ELF-1 (cell line): ENCODE measurements around the gene GPAM.
"Not testable (repeated sequence)": the region's sequence is repeated elsewhere in the genome, so short reads cannot be mapped to it uniquely, and the experiment has no call there.

Experiments
- DNase-seq: peaks from one replicate; pipeline ENCODE4 v3.0.0-alpha.2; 2016; ENCODE audit warnings: low read depth, low spot score

GPAM gene, protein sequence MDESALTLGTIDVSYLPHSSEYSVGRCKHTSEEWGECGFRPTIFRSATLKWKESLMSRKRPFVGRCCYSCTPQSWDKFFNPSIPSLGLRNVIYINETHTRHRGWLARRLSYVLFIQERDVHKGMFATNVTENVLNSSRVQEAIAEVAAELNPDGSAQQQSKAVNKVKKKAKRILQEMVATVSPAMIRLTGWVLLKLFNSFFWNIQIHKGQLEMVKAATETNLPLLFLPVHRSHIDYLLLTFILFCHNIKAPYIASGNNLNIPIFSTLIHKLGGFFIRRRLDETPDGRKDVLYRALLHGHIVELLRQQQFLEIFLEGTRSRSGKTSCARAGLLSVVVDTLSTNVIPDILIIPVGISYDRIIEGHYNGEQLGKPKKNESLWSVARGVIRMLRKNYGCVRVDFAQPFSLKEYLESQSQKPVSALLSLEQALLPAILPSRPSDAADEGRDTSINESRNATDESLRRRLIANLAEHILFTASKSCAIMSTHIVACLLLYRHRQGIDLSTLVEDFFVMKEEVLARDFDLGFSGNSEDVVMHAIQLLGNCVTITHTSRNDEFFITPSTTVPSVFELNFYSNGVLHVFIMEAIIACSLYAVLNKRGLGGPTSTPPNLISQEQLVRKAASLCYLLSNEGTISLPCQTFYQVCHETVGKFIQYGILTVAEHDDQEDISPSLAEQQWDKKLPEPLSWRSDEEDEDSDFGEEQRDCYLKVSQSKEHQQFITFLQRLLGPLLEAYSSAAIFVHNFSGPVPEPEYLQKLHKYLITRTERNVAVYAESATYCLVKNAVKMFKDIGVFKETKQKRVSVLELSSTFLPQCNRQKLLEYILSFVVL

DNA sequence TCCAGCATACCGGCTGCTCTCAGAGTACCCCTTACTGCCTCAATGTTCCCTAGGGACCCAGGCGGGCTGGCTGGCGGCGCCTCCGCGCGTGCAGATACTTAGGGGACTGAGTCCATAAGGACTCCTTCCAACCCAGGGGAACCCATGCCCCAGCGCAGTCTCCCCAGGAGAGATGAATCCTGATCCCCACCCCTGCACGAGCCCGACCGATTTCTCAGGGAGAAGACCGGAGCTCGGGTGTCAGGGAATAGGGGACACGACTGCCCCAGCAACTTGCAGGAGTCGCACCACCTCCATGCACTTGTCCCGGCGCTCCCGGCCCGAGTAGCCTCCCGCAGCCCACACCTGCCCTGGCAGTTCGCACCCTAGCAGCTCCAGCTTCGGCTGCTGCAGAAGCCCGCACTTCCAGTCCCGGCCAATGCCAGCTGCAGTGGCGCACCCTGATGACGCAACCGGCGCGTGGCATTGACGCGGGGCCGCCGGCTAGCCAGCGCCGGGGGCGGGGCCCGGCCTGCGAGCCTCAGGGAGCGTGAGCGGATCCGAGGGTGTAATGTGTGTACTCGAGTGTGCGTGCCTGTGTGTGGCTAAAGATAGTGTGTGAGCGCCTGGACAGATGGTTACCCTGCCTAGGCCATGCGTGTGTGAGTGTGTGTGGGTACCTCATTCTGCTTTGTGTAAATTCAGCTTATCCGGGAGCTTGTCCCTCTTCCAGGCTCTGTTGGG, at the start of gene GPAM:
Gene GPAM, minus strand, starts transcription at position 437 of the 723 bp plus-strand sequence. CDS start 1,981 bp downstream, outside the sequence.
- peak; percentile 97 for DNase-seq

GRCh38 chr10:112232670-112233069, 49.1 kb upstream of the GPAM start:
- DNase-seq, result no peak

GRCh38 chr10:112231602-112232400, 48.2 kb upstream of the GPAM start:
- DNase-seq, result no peak

DNA sequence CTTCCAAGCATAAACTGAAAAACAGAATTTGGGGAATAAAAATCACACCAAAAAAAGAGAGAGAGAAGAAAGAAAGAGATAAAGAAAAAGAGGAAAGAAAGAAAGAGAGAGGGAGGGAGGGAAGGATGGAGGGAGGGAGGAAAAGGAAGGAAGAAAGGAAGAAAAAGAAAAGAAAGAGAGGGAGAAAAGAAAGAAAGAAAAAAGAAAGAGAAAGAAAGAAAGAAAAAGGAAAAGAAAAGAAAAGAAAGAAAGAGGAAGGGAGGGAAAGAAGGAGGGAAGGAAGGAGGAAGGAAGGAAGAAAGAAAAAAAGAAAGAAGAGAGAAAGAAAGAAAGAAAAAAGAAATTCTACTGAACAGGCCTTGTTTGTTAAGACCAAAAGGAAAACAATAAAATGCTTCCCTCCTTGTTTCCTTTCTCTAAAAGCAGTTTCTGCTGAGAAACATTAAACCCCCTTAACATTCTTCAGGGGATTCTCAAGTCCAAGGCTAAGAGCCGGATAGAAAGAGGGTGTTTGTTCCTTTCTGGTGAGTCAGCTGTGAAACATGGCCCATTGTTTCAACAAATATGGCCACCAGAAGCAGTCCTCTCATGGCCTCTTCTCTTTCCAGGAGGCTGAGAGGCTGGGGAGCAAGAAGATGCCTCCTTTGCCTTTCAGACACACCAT, 46.9 kb upstream of the GPAM start:
- no peak for DNase-seq

DNA sequence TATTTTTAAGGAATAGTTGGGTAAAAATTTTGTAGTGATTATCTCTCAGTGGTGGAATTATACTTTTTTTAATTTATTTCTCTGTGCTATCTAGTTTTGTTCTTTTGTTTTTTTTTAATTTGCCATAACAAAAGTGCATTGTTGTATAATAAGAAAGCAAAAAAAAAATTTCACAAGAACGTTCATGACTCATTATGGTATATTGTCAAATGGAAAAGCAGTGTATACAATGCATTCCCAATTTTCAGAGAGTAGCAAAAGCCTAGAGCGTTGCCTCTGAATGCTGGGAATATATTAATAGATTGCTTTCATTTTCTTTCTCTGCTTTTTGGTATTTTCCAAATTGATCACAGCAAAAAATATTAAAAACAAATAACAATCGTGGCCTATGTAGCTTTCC, 46.3 kb upstream of the GPAM start:
- DNase-seq, result no peak

DNA sequence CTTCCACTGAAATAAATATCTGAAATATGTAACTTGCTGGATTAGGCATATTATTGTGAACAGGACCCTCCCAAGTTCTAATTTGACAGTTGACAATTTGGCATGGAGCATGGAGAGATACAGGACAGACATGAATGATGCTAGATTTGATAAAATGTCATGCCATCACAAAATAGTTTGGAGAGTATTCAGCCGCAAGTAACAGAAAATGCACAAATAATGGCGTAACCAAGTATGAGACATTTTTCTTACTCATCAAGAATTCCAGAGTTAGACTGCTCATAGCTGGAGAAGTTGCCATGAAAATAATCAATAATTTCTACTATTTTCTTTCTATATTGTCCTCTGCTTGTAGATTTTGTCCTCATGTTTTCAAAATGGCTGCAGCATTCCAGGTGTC, 45.5 kb upstream of the GPAM start:
- no peak for DNase-seq

- not testable (repeated sequence) for DNase-seq
Observed at GRCh38 chr10:112228366-112229088, 45.0 kb upstream of the GPAM start.

DNA sequence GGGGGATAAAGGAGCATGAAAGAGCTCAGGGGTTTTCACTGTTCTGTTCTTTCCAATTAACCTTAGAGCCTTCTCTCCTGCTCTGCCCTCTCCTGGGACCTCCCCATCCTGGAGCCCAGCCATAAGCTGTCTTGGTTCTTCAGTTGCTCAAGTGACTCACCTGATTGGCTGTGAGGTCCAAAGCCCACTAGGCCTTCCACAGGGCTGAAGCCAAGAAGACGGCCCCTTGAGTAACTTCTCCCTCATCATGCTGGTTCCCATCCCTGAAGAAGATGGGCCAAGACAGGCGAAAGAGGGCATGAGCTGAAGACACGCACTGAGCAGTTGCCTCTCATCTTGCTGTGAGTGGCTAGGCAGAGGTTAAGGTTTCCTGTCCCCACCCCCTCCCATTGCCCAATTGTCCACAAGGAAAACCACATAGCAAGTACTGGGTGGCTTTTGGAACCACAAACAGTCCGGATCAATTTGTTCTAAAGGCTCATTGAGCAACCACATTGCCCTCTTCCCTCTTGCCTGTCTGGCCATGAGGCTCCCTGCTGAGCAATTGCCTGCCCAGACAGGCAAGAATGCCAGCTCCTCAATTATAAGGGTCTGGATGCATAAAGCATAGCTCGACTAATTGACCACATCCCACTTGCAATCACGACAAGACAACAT, 43.9 kb upstream of the GPAM start:
- DNase-seq, result no peak

GRCh38 chr10:112226439-112227248, 43.1 kb upstream of the GPAM start:
- DNase-seq, result no peak

DNA sequence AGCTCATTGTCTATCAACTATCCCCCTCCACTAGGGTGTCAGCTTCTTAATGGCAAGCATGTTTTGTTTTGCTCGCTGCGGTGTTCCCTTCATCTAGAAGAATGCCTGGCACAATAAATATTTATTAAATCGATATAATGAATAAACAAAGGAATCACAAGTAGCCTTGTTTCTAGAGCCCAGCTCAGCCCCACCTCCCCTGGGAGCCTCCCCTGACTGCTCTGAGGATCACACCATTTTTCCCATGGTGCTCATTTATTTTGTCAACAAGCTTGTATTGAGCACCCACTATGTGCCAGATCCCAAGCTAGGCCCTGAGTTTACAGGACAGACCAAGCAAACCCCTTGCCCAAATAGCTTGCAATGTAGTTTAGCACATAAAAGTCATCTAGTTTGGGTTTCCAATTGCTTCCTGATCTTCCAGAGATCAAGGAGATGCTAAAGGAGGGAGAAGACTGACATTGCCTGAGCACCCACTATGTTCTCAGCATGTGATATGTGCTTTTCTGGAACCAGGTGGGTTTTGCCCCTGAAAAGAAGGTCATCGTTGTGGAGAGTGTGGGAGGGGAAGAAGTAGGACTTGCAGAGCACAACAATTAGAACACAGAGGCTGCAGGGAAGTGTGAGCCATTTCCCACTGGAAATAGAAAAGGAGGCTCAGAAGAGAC, 42.3 kb upstream of the GPAM start:
- DNase-seq, result no peak

DNA sequence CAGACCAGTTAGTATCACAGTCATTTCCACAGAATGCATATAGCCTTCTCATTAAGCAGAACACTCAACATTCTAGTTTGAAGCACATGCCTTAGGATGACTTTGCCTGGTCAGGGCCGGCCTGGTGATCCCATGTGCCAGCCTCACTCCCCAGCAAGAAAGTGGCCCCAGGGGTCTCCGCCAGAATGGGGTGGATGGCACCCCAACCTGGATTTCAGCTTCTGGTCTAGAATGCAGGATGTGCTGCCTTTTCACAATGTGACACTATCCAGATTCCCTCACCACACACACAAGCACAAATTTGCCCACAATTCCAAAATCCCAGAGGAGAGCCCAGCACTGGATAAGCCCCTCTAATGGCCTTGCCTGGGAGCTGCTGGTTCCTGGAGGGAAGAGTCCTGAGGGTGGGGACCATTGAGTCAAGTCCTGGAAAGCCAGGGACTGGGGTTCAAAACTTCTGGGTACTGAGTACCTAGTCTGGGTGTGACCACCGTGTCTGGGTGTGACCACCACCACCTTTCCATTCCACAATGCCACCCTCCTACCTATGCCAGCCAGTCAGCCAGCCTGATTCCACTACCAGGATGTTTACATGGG, 41.5 kb upstream of the GPAM start:
- no peak for DNase-seq

DNA sequence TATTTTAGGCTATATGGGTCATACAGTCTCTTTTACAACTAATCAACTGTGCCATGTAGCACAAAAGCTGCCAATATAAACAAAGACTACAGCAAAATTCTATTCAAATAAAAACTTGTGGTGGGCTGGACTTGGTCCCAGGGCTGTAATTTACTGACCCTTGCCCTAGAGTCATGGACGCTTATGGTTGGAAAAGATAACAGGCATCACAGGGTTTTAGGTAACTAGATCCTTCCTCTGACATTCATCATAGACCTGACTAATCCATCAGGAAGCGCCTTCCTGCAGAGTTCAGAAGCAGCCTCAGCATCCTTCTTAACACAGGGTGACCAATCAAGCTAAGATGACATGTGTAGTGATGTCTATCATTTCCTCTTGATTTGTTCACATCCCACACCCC, 40.2 kb upstream of the GPAM start:
- DNase-seq, result no peak

GRCh38 chr10:112222799-112223198, 39.2 kb upstream of the GPAM start:
- DNase-seq, result no peak

GRCh38 chr10:112221545-112221944, 38.0 kb upstream of the GPAM start:
- no peak for DNase-seq

- DNase-seq, result no peak
Observed at GRCh38 chr10:112218960-112219359, 35.4 kb upstream of the GPAM start.

DNA sequence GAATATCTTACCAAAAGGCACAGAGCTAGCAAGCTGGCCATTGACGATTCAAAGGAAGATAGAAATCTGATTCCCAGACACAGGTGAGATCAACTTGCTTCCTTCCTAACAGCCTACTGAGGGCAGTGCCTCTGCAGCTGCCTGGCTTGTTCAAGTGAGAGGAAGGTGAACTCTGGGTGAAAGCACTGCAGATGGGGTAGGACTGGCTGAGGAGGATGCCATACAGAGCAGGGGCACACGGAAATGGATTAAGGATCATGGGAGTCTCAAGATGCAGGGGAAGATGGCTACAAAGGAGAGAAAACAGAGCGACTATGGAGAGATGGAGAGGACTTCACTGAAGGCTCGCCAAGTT, 34.4 kb upstream of the GPAM start:
- DNase-seq, result no peak

- DNase-seq, result no peak
Observed at GRCh38 chr10:112217386-112218035, 33.9 kb upstream of the GPAM start.
